ENCODE results near the gene ZNF283.

Gene ZNF283

GRCh38 chr19:43872547-43873336 is 45.6 kb downstream of the ZNF283 start:
- DNase-seq, result no peak

- no peak for DNase-seq
These were observed 53.4 kb downstream of the ZNF283 start for GRCh38 chr19:43880483-43880882.

GRCh38 chr19:43883864-43884263 is 56.7 kb downstream of the ZNF283 start, which contains the start of gene ZNF404:
ZNF404 (minus strand) TSS chr19:43883964.
- no peak for DNase-seq

GRCh38 chr19:43895727-43896308 is 68.7 kb downstream of the ZNF283 start:
- no peak for DNase-seq

Data from NCI-H1417 (cell line).